CD4-positive, alpha-beta T cell treated with Interleukin-6 for 4 hours (primary cell): Measurements from ENCODE around the gene SSU72.
"Not testable (repeated sequence)": the region's sequence is repeated elsewhere in the genome, so short reads cannot be mapped to it uniquely, and the experiment has no call there.

ENCODE experiments used
- DNase-seq: peaks from one replicate; pipeline ENCODE4 v3.0.0-alpha.2; 2020; ENCODE audit warnings: mixed read lengths

The SSU72 gene

GRCh38 chr1:1556961-1557360, 17.7 kb downstream of the SSU72 start:
- not testable (repeated sequence) for DNase-seq

DNA sequence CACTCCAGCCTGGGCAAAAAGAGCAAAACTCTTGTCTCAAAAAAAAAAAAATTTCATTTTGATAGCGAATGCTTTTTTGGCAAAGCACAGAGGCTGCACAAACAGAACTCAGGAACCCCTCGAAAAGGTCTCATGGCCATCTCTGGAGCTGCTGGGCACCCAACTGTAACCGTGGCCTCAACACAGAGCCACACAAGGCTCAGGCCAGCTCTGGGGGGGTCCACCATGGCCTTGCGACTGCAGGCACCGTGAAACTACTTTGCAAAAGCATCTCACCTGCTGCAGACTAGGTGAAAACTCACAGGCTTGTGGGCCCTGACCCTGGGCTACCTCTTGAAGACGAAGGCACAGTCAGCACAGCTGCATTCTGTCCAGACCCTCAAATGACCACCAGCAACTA, 18.2 kb downstream of the SSU72 start:
- DNase-seq = no peak

GRCh38 chr1:1554926-1555915, 19.4 kb downstream of the SSU72 start:
- DNase-seq = no peak

GRCh38 chr1:1554550-1554925, 20.1 kb downstream of the SSU72 start:
- no peak for DNase-seq

DNA sequence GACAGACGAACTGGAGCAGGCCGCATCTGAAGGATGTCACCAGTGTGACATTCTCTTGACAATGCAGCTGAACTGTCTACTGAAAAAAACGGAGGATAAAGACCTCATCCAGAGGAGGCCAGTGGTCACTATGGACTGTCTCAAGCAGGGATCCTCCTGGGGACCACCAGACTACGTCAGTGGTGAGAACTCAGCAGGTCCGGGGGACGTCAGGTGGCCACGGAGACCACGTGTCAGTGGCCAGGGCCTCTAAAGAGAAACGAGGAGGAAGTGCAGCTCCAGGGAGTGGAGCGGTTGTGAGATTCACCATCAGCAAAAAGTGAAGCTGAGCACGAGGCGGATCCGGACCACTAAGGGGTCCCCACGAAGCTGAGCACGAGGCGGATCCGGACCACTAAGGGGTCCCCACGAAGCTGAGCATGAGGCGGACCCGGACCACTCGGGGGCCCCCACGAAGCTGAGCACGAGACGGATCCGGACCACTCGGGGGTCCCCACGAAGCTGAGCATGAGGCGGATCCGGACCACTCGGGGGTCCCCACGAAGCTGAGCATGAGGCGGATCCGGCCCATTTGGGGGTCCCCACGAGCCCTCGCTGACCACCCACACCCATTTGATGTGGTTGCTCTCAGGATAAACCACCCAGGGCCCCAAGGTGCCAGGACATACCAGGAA, 20.7 kb downstream of the SSU72 start:
- no peak for DNase-seq

GRCh38 chr1:1552263-1552639, 22.4 kb downstream of the SSU72 start:
- no peak for DNase-seq

DNA sequence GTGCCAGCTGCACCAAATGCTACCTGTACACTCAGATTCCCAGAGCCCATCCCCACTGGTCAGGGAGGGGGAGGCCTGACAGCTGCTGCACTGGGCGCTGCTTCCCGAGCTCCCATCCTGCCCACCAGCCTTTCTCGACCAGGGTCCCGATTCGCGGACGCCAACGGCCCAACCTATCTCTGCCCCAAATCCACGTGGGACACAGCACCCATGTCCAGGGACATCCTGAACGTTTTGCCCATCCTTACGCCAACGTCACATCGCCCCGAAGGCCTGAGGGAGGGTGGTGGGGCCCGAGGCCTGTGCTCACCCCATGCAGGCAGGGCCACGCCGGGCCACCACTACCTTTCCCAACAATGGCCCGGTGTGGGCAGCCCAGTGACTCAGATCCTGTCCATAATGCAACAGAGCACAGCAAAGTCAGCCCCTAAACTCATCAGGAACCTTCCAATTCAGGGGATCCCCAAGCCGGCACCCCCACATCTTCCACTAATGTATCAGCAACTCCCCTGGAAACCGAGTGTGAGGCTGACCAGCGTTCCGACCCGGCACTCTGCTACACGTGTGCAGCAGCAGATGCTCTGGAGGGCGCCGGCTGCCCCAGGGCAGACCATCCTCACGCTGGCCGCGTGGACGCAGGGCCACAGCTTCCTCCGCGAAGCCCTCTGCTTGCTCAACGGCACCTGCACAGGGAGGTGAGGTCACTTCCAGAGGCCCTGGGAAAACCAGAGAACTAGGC, 23.0 kb downstream of the SSU72 start:
- DNase-seq = no peak

GRCh38 chr1:1550591-1551432, 23.9 kb downstream of the SSU72 start:
- DNase-seq = no peak

DNA sequence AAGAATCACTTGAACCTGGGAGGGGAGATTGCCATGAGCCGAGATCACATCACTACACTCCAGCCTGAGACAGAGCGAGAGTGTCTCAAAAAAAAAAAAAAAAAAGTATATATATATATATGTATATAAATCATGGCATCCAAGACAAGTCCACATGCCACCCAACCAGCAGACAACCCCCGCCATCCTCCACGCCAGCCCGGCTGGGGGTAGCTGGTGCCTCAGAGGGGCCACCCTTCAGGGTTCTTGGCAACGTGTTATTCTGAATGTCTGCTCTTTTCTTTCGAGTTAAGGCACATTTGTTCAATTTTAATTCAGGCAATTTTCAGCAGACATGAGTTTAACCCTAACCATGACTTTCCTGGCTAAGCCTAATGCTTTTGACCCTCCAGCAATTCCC, 24.6 kb downstream of the SSU72 start:
- DNase-seq = no peak

- no peak for DNase-seq
These were observed 26.1 kb downstream of the SSU72 start for GRCh38 chr1:1548591-1548990.

GRCh38 chr1:1547476-1547875, 27.2 kb downstream of the SSU72 start:
- DNase-seq = no peak

DNA sequence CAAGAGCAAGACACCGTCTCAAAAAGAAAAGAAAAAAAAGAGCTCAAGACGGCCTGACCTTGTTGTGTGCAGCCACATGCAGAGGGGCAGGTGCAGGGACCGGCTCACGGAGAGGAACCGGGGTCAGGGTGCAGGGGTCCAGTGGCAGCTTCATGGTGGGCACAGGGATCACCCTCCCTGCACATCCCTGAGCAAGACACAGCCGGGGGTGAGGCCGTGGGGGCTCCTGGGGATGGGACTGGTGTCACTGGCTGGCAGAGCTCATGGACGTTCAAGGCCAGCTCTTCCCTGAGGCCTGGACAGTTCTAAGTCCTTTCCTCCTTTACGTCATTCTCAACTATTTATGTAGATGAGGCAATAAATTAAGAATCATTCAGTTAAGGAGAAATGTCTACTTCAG, 27.7 kb downstream of the SSU72 start:
- DNase-seq = no peak

GRCh38 chr1:1545946-1546737, 28.5 kb downstream of the SSU72 start:
- no peak for DNase-seq

DNA sequence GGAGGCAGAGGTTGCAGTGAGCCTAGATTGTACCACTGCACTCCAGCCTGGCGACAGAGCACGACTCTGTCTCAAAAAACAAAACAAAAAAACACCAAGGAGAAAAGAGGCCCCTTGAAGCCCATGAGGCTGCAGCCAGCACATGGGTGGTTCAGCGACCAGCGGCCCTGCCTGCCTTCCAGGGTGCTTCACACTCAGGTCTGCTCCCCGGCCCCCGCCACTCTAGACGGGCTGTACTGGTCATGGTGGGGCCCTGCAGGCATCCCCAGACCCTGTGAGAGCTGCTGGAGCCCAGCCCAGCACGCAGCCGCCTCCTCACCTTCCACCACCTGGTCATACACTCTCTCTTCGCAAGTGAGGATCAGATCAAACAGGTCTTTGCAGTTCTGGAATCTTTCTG, 30.1 kb downstream of the SSU72 start:
- no peak for DNase-seq

- DNase-seq = no peak
These were observed 31.0 kb downstream of the SSU72 start for GRCh38 chr1:1543706-1544099.

GRCh38 chr1:1542766-1543705, 31.6 kb downstream of the SSU72 start:
- no peak for DNase-seq

DNA sequence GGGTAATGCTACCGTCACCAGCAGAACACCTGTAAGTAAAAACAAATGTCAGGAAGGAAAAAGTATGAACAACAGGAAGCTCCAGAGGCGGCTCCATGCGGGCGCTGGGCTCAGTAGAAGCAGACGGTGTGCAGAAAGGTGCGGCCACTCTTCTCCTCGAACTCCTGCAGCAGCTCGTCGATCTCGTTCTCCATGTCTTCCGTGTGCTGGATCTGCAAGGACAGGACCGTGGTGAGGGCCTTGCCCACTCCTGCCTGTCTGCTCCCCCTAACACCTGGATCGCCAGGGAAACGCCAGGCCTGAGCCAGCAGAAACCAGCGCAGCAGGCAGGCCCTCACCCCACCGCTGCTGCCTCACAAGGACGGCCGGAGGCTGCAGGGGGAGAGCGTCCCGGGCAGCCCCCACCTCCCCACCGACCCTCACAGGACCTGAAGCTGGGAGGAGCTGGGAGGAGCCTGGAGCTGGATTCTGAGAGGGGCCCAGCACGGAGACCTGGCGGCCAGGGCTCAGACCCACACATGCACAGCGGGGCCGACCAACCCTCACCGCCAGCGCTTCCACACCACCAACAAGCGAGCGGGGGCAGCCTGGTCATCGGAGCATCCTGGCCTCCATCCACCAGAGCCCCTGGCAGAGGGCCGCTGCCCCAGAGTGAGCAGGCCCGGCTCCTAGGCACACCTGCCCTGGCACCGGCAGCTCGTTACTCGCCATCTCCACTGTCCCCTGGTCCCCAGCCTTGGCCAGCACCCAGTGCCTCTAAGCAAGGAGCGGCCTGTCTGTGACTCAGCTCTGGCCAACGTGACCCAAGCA, 32.5 kb downstream of the SSU72 start:
- no peak for DNase-seq

DNA sequence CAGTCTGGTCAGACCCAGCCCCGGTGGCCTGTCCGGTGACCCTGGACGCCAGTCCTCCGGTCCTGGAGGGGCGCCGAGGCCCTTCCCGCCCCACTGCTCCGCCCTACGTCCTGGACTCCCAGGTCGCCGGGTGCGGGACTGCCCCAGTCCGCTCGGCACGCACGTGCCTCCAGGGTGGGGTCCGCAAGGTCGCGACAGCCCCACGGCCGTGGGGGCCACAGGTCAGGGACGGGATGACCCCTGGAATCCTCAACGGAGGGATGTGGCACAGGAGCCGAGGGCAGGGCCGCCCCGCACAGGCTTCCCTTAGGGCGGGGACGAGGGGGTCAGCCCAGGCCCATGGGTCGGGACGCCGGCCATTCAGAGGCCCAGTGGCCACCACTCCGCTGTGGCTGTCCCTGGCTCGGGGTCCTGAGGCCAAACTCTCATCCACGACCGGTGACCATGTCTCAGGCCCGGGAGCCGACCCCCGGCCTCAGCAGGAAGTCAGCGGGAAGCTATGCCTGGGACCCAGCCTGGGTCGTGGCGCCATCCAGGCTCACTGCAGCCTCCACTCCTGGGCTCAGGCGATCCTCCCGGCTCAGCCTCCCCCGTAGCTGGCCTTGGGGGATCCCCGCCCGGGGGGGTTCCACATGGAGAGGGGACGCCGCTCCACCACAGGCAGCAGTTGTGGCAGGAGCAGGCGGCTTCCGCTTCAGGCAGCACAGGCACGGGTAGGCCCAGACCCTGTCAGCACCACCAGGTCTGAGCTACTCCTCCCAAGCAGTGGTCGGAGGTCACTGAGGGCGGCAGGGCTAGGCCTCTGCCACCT, 33.6 kb downstream of the SSU72 start:
- DNase-seq = no peak
